Type B pancreatic cell (in vitro differentiated cells): ENCODE measurements around the gene MYLIP. TPM values are rescaled to one million over a fixed set of nuclear protein-coding genes. Genes with fewer than 3 reads are reported as not detected.

Source experiments
- DNase-seq: peaks from one replicate; pipeline ENCODE4 v3.0.0; 2021; ENCODE audit warnings: mixed read lengths; ENCODE audit not compliant: unreplicated experiment; ENCODE audit errors: extremely low spot score
- H3K27ac Mint-ChIP-seq: 2 replicates; pipeline ENCODE4 v1.8.0; 2021; ENCODE audit warnings: mild to moderate bottlenecking, mixed read lengths
- H3K27me3 Mint-ChIP-seq: 2 replicates; pipeline ENCODE4 v1.8.0; 2021; ENCODE audit warnings: mixed read lengths
- H3K36me3 Mint-ChIP-seq: 2 replicates; pipeline ENCODE4 v1.8.0; 2021; ENCODE audit warnings: mixed read lengths
- H3K4me1 Mint-ChIP-seq: one replicate; pipeline ENCODE4 v1.8.0; 2021; ENCODE audit warnings: mixed read lengths; ENCODE audit not compliant: unreplicated experiment
- H3K4me3 Mint-ChIP-seq: 2 replicates; pipeline ENCODE4 v1.8.0; 2021; ENCODE audit warnings: mild to moderate bottlenecking, mixed read lengths
- H3K9me3 Mint-ChIP-seq: 2 replicates; pipeline ENCODE4 v1.8.0; 2021; ENCODE audit warnings: mixed read lengths
- total RNA-seq: library from RNA; stranded (reverse); gene quantifications from 2 replicates; pipeline ENCODE4 v1.2.1, GENCODE V29; 2021; ENCODE audit warnings: low replicate concordance
- TF ChIP-seq, protein P1 (sequence below): fragments of 200-600 bp; sonication (generic); conservative IDR thresholded peaks from 2 replicates; pipeline ENCODE4 v1.5.0; 2021; ENCODE audit warnings: antibody characterized with exemption, mild to moderate bottlenecking

MYLIP gene
- total RNA-seq, 1 donor from 2014 or later = 54.9 TPM

DNA sequence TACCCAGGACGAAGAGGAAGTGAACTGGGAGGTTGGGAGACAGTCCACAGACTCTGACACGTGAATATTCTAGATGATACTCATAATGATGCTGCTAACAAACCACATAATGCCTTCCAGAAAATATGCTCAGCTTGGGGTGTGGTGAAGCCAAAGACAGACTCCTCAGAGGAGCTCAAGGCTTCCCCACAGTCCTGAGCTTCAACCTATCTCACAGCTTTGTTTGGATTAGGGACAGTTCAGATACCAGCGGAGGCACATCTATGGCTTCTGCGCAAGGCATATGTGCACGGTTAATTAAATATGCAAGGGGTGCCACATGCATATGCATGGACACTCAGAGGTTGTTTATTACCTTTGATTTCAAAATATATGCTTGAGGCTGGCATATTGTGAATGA lies 30.7 kb upstream of the MYLIP start:
- Mint-ChIP-seq H3K27me3 (peaks cover 14% of the 10 kb centered on the region), H3K9me3 (peaks cover 11% of the 10 kb centered on the region), H3K4me1 (peaks cover 5% of the 10 kb centered on the region), H3K4me3 (no peak overlapping the region), H3K36me3 (no peaks in the 10 kb centered on the region), H3K27ac (no peak overlapping the region)
- TF ChIP-seq, protein P1, sequence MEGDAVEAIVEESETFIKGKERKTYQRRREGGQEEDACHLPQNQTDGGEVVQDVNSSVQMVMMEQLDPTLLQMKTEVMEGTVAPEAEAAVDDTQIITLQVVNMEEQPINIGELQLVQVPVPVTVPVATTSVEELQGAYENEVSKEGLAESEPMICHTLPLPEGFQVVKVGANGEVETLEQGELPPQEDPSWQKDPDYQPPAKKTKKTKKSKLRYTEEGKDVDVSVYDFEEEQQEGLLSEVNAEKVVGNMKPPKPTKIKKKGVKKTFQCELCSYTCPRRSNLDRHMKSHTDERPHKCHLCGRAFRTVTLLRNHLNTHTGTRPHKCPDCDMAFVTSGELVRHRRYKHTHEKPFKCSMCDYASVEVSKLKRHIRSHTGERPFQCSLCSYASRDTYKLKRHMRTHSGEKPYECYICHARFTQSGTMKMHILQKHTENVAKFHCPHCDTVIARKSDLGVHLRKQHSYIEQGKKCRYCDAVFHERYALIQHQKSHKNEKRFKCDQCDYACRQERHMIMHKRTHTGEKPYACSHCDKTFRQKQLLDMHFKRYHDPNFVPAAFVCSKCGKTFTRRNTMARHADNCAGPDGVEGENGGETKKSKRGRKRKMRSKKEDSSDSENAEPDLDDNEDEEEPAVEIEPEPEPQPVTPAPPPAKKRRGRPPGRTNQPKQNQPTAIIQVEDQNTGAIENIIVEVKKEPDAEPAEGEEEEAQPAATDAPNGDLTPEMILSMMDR = no peak
- no peak for DNase-seq

DNA sequence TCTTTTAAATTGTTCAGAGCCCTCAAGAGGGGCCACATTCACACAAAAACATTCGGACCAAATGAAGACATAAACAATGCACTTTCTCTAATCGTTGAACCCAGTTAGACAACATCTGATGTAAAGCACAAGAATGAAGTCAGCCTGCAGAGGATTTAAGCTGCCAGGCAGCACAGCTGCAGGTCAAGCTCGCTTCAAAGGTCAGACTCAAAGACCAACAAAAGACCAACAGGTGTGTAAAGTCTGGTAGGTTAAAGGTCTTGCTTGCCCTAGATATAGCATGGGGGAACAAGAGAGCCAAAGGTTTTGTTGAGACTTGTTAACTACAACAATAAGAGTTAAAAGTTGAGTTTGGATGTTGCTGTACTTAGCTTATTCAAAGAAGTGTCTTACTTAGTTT lies 26.7 kb upstream of the MYLIP start:
- Mint-ChIP-seq H3K4me1 (peaks cover 17% of the 10 kb centered on the region), H3K9me3 (peaks cover 11% of the 10 kb centered on the region), H3K27ac (no peak overlapping the region), H3K27me3 (peaks cover 14% of the 10 kb centered on the region), H3K36me3 (no peaks in the 10 kb centered on the region), H3K4me3 (no peak overlapping the region)
- DNase-seq = no peak
- TF ChIP-seq, protein P1 = no peak

DNA sequence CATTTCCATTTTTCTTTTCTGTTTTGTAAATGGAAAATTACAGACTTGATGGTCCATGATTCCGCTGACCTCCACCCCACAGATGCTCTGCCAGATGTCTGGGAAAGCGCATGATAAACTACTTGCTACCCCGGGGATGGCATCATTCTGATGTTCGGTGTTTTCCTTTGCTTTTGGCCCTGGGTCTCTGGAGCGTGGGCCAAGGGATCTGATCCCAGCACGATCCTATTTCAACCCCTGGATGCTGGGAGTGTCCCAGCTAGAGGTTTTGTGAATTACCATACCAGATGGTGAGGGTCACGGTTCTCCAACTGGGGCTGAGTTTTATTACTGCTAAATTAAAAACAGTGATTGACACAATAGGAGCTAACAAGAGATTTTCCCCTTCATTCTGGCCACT lies 25.2 kb upstream of the MYLIP start:
- peaks cover 23% of the 10 kb centered on the region for H3K4me1 Mint-ChIP-seq
- peaks cover 11% of the 10 kb centered on the region for H3K9me3 Mint-ChIP-seq
- H3K36me3 Mint-ChIP-seq = no peaks in the 10 kb centered on the region
- no peak overlapping the region for H3K27ac Mint-ChIP-seq
- H3K4me3 Mint-ChIP-seq = no peak overlapping the region
- H3K27me3 Mint-ChIP-seq = peaks cover 14% of the 10 kb centered on the region
- TF ChIP-seq, protein P1 = no peak
- no peak for DNase-seq

DNA sequence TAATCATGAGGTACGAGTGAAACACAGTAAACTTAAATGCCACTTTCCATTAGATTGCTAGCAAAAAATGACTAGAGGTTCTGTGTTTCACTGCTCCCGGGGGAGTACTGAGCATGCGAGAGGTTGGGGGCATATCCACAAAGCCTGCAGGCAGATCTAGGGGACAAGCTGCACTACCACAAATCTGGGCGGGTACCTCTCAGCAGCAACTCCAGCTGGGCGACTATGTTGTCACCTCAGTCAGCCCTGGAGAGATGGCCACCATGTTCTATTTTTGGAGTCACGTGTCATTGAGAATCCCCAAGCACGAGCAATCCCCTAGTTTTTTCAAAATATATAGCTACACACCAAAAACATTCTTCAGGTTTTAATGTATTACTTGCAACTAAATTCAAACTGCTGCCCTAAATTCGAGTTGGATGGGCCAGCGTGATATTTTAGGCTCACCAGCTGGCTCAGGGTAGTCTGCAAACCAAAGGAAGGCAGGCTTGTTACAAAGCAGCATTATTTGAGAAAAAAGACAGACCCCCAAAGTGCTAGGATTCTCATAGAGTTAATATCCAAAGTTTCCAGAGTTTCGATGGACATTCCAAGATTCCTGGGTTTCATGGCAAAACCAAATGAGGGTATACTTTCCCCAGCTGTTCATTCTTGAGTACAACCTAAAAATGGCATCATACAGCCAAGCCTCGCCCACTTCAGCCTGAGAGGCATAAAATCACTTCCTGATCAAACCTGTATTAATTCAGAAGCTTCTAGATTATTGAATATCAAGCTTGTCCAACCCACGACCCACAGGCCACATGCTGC lies 24.1 kb upstream of the MYLIP start:
- H3K9me3 Mint-ChIP-seq = peaks cover 11% of the 10 kb centered on the region
- no peak overlapping the region for H3K27ac Mint-ChIP-seq
- no peak overlapping the region for H3K4me3 Mint-ChIP-seq
- DNase-seq = no peak
- TF ChIP-seq, protein P1 = no peak
- peaks cover 17% of the 10 kb centered on the region for H3K27me3 Mint-ChIP-seq
- H3K4me1 Mint-ChIP-seq = peaks cover 34% of the 10 kb centered on the region
- H3K36me3 Mint-ChIP-seq = no peaks in the 10 kb centered on the region

DNA sequence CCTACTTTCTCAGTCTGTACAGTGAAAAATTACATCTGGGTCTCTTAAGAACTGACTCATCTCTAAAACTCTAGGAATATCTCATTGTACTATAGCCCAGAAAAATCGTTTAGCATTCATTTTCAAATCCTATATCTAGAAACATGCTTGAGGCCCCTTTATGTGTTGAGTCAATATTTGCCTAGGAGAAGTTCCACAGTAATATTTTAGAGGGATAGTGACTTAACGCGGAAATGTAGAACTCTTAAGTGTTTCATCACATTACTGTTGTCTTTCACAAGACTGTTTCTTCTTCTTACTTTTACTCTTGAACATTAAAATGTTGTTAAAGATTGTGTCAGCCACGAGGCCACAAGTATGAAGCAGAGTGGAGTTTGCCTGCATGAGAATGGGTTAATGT lies 23.0 kb upstream of the MYLIP start:
- H3K27ac Mint-ChIP-seq = no peak overlapping the region

More for the DNA sequence above, 23.0 kb upstream of the MYLIP start:
- DNase-seq = no peak
- Mint-ChIP-seq H3K4me3 (no peak overlapping the region), H3K36me3 (no peaks in the 10 kb centered on the region), H3K27me3 (peaks cover 12% of the 10 kb centered on the region), H3K4me1 (peaks cover 39% of the 10 kb centered on the region), H3K9me3 (peaks cover 2% of the 10 kb centered on the region)
- TF ChIP-seq, protein P1 = no peak
